Erythroblast (primary cell): ENCODE results near the gene DEPDC1.

Source experiments
- GATA1 ChIP-seq: IDR thresholded peaks from 2 replicates; pipeline ENCODE4 v1.6.1; 2011; ENCODE audit warnings: low read depth, mild to moderate bottlenecking, control low read depth, low read length, moderate library complexity
- POLR2A ChIP-seq: IDR thresholded peaks from 2 replicates; pipeline ENCODE4 v1.6.1; 2011; ENCODE audit warnings: mild to moderate bottlenecking, low read length

- no peak for TF ChIP-seq POLR2A
- no peak for TF ChIP-seq GATA1
Observed at GRCh38 chr1:68528243-68528642, 31.4 kb upstream of the DEPDC1 start.
